WTC11 (cell line): ENCODE results near the gene SDK2. TPM values are rescaled to one million over a fixed set of nuclear protein-coding genes. Genes with fewer than 3 reads are reported as not detected.

Source experiments
- ATAC-seq: fragments of 200-7000 bp; cut with Tn5 transposase; 2 replicates; pipeline ENCODE4 v1.10.0; 2021; ENCODE audit warnings: mild to moderate bottlenecking, moderate library complexity
- CTCF ChIA-PET: fragments of 300-600 bp; sonication (Branson Sonifier 250); formaldehyde crosslinking; loops from one replicate; lab custom pipeline; 2021; ENCODE audit warnings: antibody characterized with exemption; lab: Charles Lee
- POLR2A ChIA-PET: fragments of 350-600 bp; sonication (Branson Sonifier 250); formaldehyde crosslinking; loops from one replicate; lab custom pipeline; 2021; ENCODE audit warnings: antibody characterized with exemption; lab: Charles Lee
- DNase-seq: peaks from one replicate; pipeline ENCODE4 v3.0.0; 2021; ENCODE audit warnings: low spot score
- H3K27ac Mint-ChIP-seq: 2 replicates; pipeline ENCODE4 v1.8.0; 2021; ENCODE audit warnings: mixed read lengths
- H3K27me3 Mint-ChIP-seq: 2 replicates; pipeline ENCODE4 v1.8.0; 2021; ENCODE audit warnings: low read depth, mild to moderate bottlenecking, moderate library complexity, mixed read lengths
- H3K36me3 Mint-ChIP-seq: 2 replicates; pipeline ENCODE4 v1.8.0; 2021; ENCODE audit warnings: mixed read lengths
- H3K4me1 Mint-ChIP-seq: 2 replicates; pipeline ENCODE4 v1.8.0; 2022; ENCODE audit warnings: mixed read lengths
- H3K4me3 Mint-ChIP-seq: 2 replicates; pipeline ENCODE4 v1.8.0; 2021; ENCODE audit warnings: mild to moderate bottlenecking, moderate library complexity, mixed read lengths
- H3K9me3 Mint-ChIP-seq: 2 replicates; pipeline ENCODE4 v1.8.0; 2021; ENCODE audit warnings: mixed read lengths
- AFF4 ChIP-seq: sonication (generic); formaldehyde crosslinking; IDR thresholded peaks from 2 replicates; pipeline ENCODE4 v1.8.1; 2023; ENCODE audit warnings: mild to moderate bottlenecking, missing genetic modification reagents, borderline replicate concordance
- ETV6 ChIP-seq: sonication (generic); formaldehyde crosslinking; IDR thresholded peaks from 2 replicates; pipeline ENCODE4 v1.8.1; 2022; ENCODE audit warnings: mild to moderate bottlenecking, missing genetic modification reagents
- FOXK1 ChIP-seq: sonication (generic); formaldehyde crosslinking; IDR thresholded peaks from 2 replicates; pipeline ENCODE4 v1.8.0; 2022; ENCODE audit warnings: mild to moderate bottlenecking, moderate library complexity, missing genetic modification reagents
- FOXP1 ChIP-seq: sonication (generic); formaldehyde crosslinking; IDR thresholded peaks from 2 replicates; pipeline ENCODE4 v1.8.0; 2022; ENCODE audit warnings: missing genetic modification reagents, mild to moderate bottlenecking, moderate library complexity, borderline replicate concordance
- MYBL2 ChIP-seq: sonication (generic); formaldehyde crosslinking; IDR thresholded peaks from 2 replicates; pipeline ENCODE4 v1.8.1; 2023; ENCODE audit warnings: mild to moderate bottlenecking, moderate library complexity, missing genetic modification reagents
- NR2C2 ChIP-seq: sonication (generic); formaldehyde crosslinking; IDR thresholded peaks from 2 replicates; pipeline ENCODE4 v1.8.0; 2022; ENCODE audit warnings: mild to moderate bottlenecking, missing genetic modification reagents
- SOX15 ChIP-seq: fragments of 250-450 bp; sonication (Bioruptor Pico); IDR thresholded peaks from 2 replicates; pipeline ENCODE4 v1.9.0; 2021; ENCODE audit warnings: mild to moderate bottlenecking
- ZMAT4 ChIP-seq: fragments of 250-450 bp; sonication (Bioruptor Pico); IDR thresholded peaks from 2 replicates; pipeline ENCODE4 v1.9.0; 2021; ENCODE audit warnings: mild to moderate bottlenecking
- ZNF121 ChIP-seq: sonication (generic); formaldehyde crosslinking; IDR thresholded peaks from 2 replicates; pipeline ENCODE4 v1.8.0; 2023; ENCODE audit warnings: missing genetic modification reagents
- total RNA-seq: library from RNA; stranded (reverse); gene quantifications from 3 replicates; pipeline ENCODE4 v1.2.3, GENCODE V29; 2021
- TF ChIP-seq, protein P1 (sequence below): sonication (generic); formaldehyde crosslinking; conservative IDR thresholded peaks from 2 replicates; pipeline ENCODE4 v1.8.1; 2023; ENCODE audit warnings: mild to moderate bottlenecking, low read depth, missing genetic modification reagents, moderate library complexity
- TF ChIP-seq, protein P2 (sequence below): sonication (generic); formaldehyde crosslinking; IDR thresholded peaks from 2 replicates; pipeline ENCODE4 v1.8.0; 2022; ENCODE audit warnings: mild to moderate bottlenecking, missing genetic modification reagents
- TF ChIP-seq, protein P3 (sequence below): sonication (generic); formaldehyde crosslinking; IDR thresholded peaks from 2 replicates; pipeline ENCODE4 v1.8.1; 2023; ENCODE audit warnings: mild to moderate bottlenecking, missing genetic modification reagents, moderate library complexity

SDK2 gene
- total RNA-seq, 1 experiment from 2014 or later, result 14.8 TPM

GRCh38 chr17:73325527-73325842, 318.8 kb downstream of the SDK2 start (continued):
- TF ChIP-seq, protein P1, sequence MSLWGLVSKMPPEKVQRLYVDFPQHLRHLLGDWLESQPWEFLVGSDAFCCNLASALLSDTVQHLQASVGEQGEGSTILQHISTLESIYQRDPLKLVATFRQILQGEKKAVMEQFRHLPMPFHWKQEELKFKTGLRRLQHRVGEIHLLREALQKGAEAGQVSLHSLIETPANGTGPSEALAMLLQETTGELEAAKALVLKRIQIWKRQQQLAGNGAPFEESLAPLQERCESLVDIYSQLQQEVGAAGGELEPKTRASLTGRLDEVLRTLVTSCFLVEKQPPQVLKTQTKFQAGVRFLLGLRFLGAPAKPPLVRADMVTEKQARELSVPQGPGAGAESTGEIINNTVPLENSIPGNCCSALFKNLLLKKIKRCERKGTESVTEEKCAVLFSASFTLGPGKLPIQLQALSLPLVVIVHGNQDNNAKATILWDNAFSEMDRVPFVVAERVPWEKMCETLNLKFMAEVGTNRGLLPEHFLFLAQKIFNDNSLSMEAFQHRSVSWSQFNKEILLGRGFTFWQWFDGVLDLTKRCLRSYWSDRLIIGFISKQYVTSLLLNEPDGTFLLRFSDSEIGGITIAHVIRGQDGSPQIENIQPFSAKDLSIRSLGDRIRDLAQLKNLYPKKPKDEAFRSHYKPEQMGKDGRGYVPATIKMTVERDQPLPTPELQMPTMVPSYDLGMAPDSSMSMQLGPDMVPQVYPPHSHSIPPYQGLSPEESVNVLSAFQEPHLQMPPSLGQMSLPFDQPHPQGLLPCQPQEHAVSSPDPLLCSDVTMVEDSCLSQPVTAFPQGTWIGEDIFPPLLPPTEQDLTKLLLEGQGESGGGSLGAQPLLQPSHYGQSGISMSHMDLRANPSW (CRISPR knock-in tag), result no peak
- TF ChIP-seq ETV6 (CRISPR knock-in tag) (no peak), MYBL2 (no peak)
- TF ChIP-seq, protein P2, sequence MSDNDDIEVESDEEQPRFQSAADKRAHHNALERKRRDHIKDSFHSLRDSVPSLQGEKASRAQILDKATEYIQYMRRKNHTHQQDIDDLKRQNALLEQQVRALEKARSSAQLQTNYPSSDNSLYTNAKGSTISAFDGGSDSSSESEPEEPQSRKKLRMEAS (CRISPR knock-in tag), result no peak
- TF ChIP-seq, all 79 proteins: peak for 0

- TF ChIP-seq ZNF121 (CRISPR knock-in tag) (peak; percentile 98), NR2C2 (CRISPR knock-in tag) (no peak)
- H3K27me3 Mint-ChIP-seq, result peaks cover 8% of the 10 kb centered on the region
- H3K36me3 Mint-ChIP-seq, result no peaks in the 10 kb centered on the region
- peak overlapping the region; percentile 16; the same call in 1 of the 2 replicates for H3K27ac Mint-ChIP-seq
- peak overlapping the region; percentile 6; the same call in 1 of the 2 replicates for H3K4me3 Mint-ChIP-seq
- ChIA-PET CTCF (interaction anchor here (0.6 to 1.4 kb wide), 4 partner anchors 11 to 91 kb away, joined by 3 to 4 read pairs (median 3); no protein-coding TSS in a partner anchor), POLR2A (no interaction called here)
- H3K4me1 Mint-ChIP-seq, result peaks cover 32% of the 10 kb centered on the region
- no peak for DNase-seq
- no peaks in the 10 kb centered on the region for H3K9me3 Mint-ChIP-seq
- peak; percentile 39 for ATAC-seq
Measured at GRCh38 chr17:73324711-73325526, 319.3 kb downstream of the SDK2 start.

- ATAC-seq, result peak; percentile 20; the same call in 1 of the 2 replicates
- H3K36me3 Mint-ChIP-seq, result no peaks in the 10 kb centered on the region
- TF ChIP-seq ZMAT4 (CRISPR knock-in tag), result no peak
- no peak; the same call in 1 of the 2 replicates for TF ChIP-seq FOXP1 (CRISPR knock-in tag)
- no peak for TF ChIP-seq SOX15 (CRISPR knock-in tag)
- no peak for TF ChIP-seq FOXK1
- no peak for TF ChIP-seq AFF4 (CRISPR knock-in tag)
- no peak for TF ChIP-seq NR2C2 (CRISPR knock-in tag)
- TF ChIP-seq, protein P3, sequence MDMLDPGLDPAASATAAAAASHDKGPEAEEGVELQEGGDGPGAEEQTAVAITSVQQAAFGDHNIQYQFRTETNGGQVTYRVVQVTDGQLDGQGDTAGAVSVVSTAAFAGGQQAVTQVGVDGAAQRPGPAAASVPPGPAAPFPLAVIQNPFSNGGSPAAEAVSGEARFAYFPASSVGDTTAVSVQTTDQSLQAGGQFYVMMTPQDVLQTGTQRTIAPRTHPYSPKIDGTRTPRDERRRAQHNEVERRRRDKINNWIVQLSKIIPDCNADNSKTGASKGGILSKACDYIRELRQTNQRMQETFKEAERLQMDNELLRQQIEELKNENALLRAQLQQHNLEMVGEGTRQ (CRISPR knock-in tag), result no peak
- TF ChIP-seq, all 79 proteins: peak for 0
- Mint-ChIP-seq H3K4me1 (peaks cover 32% of the 10 kb centered on the region), H3K4me3 (no peak overlapping the region), H3K27ac (no peak overlapping the region), H3K9me3 (no peaks in the 10 kb centered on the region), H3K27me3 (peaks cover 8% of the 10 kb centered on the region)
- CTCF ChIA-PET, result interaction anchor here (0.6 to 0.9 kb wide), 3 partner anchors 15 to 50 kb away, joined by 3 read pairs; no protein-coding TSS in a partner anchor
- DNase-seq, result no peak
- POLR2A ChIA-PET, result no interaction called here
Measured at GRCh38 chr17:73324160-73324475, 320.1 kb downstream of the SDK2 start.
